Lower lobe of right lung (tissue), 2 donors: ENCODE results near the gene PLEKHA6. TPM values are rescaled to one million over a fixed set of nuclear protein-coding genes. Genes with fewer than 3 reads are reported as not detected.

Source experiments
- ATAC-seq, 2 donors: fragments of 200-7000 bp; cut with Tn5 transposase; one replicate each; pipeline ENCODE4 v1.9.1; 2020 to 2022; ENCODE audit warnings: mild to moderate bottlenecking in 2 of 2, moderate library complexity in 2 of 2
- DNase-seq: peaks from one replicate; pipeline ENCODE4 v3.0.0-alpha.2; 2020
- H3K27ac ChIP-seq: fragments of 200-600 bp; one replicate; pipeline ENCODE4 v1.8.0; 2022
- H3K27me3 ChIP-seq: fragments of 200-600 bp; one replicate; pipeline ENCODE4 v1.8.0; 2022; ENCODE audit warnings: low read depth
- H3K36me3 ChIP-seq: fragments of 200-600 bp; one replicate; pipeline ENCODE4 v1.8.0; 2022; ENCODE audit warnings: mild to moderate bottlenecking
- H3K4me1 ChIP-seq: fragments of 200-600 bp; one replicate; pipeline ENCODE4 v1.8.0; 2022
- H3K4me3 ChIP-seq: fragments of 200-600 bp; one replicate; pipeline ENCODE4 v1.8.0; 2022; ENCODE audit warnings: mild to moderate bottlenecking
- H3K9me3 ChIP-seq: fragments of 200-600 bp; one replicate; pipeline ENCODE4 v1.8.0; 2022
- CTCF ChIP-seq: fragments of 200-600 bp; IDR thresholded peaks from one replicate; pipeline ENCODE4 v1.8.0; 2022; ENCODE audit warnings: antibody characterized with exemption, mild to moderate bottlenecking
- intact Hi-C: fragments of 100-400 bp; cut with DNase I; formaldehyde crosslinking; loops from one replicate; pipeline ENCODE4 v1.11.0; 2022
- total RNA-seq: library from RNA; stranded (reverse); fragmentation: NEBNext Ultra II Directional; extraction: Animal tissue kit (Norgen Biotek cat#: 25700); gene quantifications from one replicate; pipeline ENCODE4 v1.2.1, GENCODE V29; 2021
- donor health status: DM: no; HTN: yes; CAD: no; lungs with severe emphysema.

PLEKHA6 gene
- total RNA-seq, 1 donor from 2014 or later: 7.6 TPM

DNA sequence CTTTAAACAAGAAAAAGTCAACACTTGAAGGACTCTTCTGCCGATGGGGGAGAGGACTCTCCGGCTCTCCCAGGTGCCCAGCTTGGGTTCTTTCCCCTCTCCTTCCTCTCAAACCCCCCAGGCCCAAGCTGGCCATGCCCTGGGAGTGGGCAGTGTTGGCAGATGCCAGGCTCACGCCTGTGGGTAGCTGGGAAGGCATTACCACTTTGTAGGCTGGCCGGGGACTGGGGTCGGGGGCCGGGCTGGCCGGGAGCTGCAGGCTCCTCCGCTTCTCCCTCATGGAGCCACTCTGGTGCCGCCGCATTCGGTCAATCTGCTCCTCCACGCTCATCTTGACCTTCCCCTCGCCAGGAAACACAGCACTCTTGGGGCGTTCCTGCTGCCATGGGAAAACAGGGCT is 129.5 kb downstream of the PLEKHA6 start:
- Histone ChIP-seq H3K4me1 (no peaks in the 10 kb centered on the region), H3K27ac (no peak overlapping the region), H3K9me3 (no peaks in the 10 kb centered on the region), H3K4me3 (no peak overlapping the region), H3K27me3 (no peaks in the 10 kb centered on the region), H3K36me3 (peaks cover 12% of the 10 kb centered on the region)
- no peak for TF ChIP-seq CTCF
- DNase-seq: no peak
- intact Hi-C loops: no loop called here
- ATAC-seq: no peak

DNA sequence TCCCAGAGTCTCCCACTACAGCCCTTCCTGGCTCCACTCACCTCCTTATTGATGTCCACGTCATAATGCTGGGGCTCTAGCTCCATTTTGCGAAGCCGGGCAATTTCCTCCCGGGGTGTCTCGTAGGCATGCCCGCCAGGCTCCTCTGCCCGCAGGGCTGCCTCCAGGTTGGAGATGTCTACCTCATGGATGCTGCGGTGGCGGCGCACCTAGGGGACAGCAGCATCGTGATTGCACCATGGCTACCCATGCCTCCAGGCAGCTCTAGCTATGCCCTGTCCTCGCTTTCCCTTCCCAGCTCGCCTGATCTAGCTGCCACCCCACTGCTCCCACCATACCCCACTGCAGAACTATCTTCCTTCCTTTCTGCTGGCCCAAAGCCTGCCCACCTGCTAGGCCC is 130.8 kb downstream of the PLEKHA6 start:
- no peak for DNase-seq
- no peak for TF ChIP-seq CTCF
- Histone ChIP-seq H3K36me3 (peaks cover 12% of the 10 kb centered on the region), H3K27me3 (no peaks in the 10 kb centered on the region), H3K4me3 (no peak overlapping the region), H3K9me3 (no peaks in the 10 kb centered on the region), H3K27ac (no peak overlapping the region), H3K4me1 (no peaks in the 10 kb centered on the region)
- no peak for ATAC-seq
- intact Hi-C loops: no loop called here

GRCh38 chr1:204227996-204228785 is 131.5 kb downstream of the PLEKHA6 start:
- no peaks in the 10 kb centered on the region for H3K4me1 ChIP-seq
- ATAC-seq (no peak), DNase-seq (no peak)
- peaks cover 12% of the 10 kb centered on the region for H3K36me3 ChIP-seq
- no peak overlapping the region for H3K27ac ChIP-seq
- TF ChIP-seq CTCF: no peak
- H3K9me3 ChIP-seq: no peaks in the 10 kb centered on the region
- no peaks in the 10 kb centered on the region for H3K27me3 ChIP-seq
- intact Hi-C loops: no loop called here
- no peak overlapping the region for H3K4me3 ChIP-seq

GRCh38 chr1:204227351-204227750 is 132.4 kb downstream of the PLEKHA6 start:
- intact Hi-C loops: no loop called here
- ATAC-seq: no peak
- TF ChIP-seq CTCF: no peak
- Histone ChIP-seq H3K27ac (no peak overlapping the region), H3K4me3 (no peak overlapping the region), H3K27me3 (no peaks in the 10 kb centered on the region), H3K36me3 (peaks cover 12% of the 10 kb centered on the region), H3K4me1 (no peaks in the 10 kb centered on the region), H3K9me3 (no peaks in the 10 kb centered on the region)
- DNase-seq: no peak

DNA sequence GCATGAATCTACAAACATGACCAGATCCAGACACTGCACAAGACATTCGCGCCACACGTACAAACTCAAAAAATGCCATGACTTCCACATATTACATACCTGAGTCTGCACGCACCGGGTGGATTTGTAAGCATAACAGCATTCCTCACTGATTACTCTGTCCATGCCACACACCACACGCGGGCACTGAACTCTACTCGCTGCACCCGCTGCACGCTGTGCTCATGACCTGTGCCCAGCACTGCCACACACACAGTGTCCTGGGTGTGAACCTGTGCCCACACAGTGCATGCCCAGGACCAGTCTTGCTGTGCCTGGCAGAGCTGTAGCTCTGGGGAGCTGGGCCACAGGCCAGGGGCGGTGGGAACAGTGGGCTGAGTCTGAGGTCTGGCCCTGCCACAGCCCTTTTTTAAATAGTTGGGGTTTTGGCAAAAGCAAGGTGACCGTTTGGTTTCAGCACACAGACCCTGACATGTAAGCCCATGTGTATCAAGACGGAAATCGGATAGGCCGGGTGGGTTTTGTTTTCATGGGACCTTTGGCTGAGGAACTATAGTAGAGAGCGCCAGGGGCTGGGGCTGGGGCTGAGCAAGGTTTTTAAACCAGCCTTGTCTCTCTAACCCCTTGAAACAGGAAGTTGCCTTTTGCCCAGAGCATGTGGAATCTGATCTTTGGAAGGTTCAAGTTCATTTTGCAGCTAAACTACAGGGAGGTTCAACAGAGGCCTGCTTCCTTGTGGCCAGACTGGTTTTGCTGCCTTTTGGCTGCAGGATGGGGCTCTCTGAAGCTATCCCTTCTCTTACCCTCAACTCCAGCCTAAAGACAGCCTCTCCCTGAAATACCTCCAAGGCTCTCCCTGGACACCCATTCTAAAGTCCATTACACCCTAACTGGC is 133.6 kb downstream of the PLEKHA6 start:
- ATAC-seq (peak; percentile 36 to 45), DNase-seq (no peak)
- TF ChIP-seq CTCF: no peak
- Histone ChIP-seq H3K27ac (no peak overlapping the region), H3K9me3 (no peaks in the 10 kb centered on the region), H3K27me3 (no peaks in the 10 kb centered on the region), H3K4me1 (no peaks in the 10 kb centered on the region), H3K36me3 (peaks cover 12% of the 10 kb centered on the region), H3K4me3 (no peak overlapping the region)
- intact Hi-C loops: no loop called here
